Thoracic aorta (tissue), 2 donors: Measurements from ENCODE around the gene TAS1R3. TPM values are rescaled to one million over a fixed set of nuclear protein-coding genes. Genes with fewer than 3 reads are reported as not detected.

ENCODE experiments used
- ATAC-seq: fragments of 150-250 bp; one replicate; pipeline ENCODE4 v1.8.0; 2017; ENCODE audit warnings: low read depth; ENCODE audit not compliant: insufficient number of reproducible peaks, low FRiP score
- DNase-seq: peaks from one replicate; pipeline ENCODE4 v3.0.0-alpha.2; 2020; ENCODE audit warnings: low spot score
- H3K27ac ChIP-seq, 2 donors: fragments of 200-600 bp; sonication (generic); 1 replicate in 1 of 2; 2 replicates in 1 of 2; pipeline ENCODE4 v1.5.1; 2016; ENCODE audit warnings: mild to moderate bottlenecking in 2 of 2, moderate library complexity in 2 of 2
- H3K27me3 ChIP-seq: fragments of 200-600 bp; sonication (generic); replicated peaks from 2 replicates; pipeline ENCODE4 v1.6.0; 2016; ENCODE audit warnings: mild to moderate bottlenecking; ENCODE audit not compliant: insufficient read depth
- H3K36me3 ChIP-seq: fragments of 200-600 bp; sonication (generic); one replicate; pipeline ENCODE4 v1.5.1; 2016
- H3K4me1 ChIP-seq, 2 donors: fragments of 200-600 bp; sonication (generic); 1 replicate in 1 of 2; 2 replicates in 1 of 2; pipeline versions ENCODE4 v1.5.1 to v1.6.0; 2016; ENCODE audit warnings: low read depth in 2 of 2, mild to moderate bottlenecking in 1 of 2; ENCODE audit not compliant: control insufficient read depth in 1 of 2
- H3K4me3 ChIP-seq: fragments of 200-600 bp; sonication (generic); 2 replicates; pipeline ENCODE4 v1.5.1; 2016; ENCODE audit warnings: mild to moderate bottlenecking
- H3K9me3 ChIP-seq: fragments of 200-600 bp; sonication (generic); 2 replicates; pipeline ENCODE4 v1.5.1; 2016
- CTCF ChIP-seq: fragments of 200-600 bp; sonication (generic); IDR thresholded peaks from one replicate; pipeline ENCODE4 v1.5.1; 2019; ENCODE audit warnings: antibody characterized with exemption
- total RNA-seq, 2 donors: library from RNA; depleted of rRNA; stranded (reverse); fragments of >200 nt; gene quantifications; one replicate each; pipeline versions ENCODE4 v1.1.0 to v1.2.3, GENCODE V29; 2016

Gene TAS1R3
- total RNA-seq, 2 donors from 2014 or later: 0.14 TPM; not detected in 1

- Histone ChIP-seq H3K27me3 (no peaks in the 10 kb centered on the region), H3K27ac (no peak overlapping the region), H3K36me3 (no peaks in the 10 kb centered on the region), H3K4me1 (no peaks in the 10 kb centered on the region), H3K4me3 (no peak overlapping the region), H3K9me3 (no peaks in the 10 kb centered on the region)
- DNase-seq (no peak), ATAC-seq (no peak)
- no peak for TF ChIP-seq CTCF
Measured at GRCh38 chr1:1284221-1285101, 46.6 kb upstream of the TAS1R3 start.

GRCh38 chr1:1285102-1285571 lies 45.9 kb upstream of the TAS1R3 start:
- DNase-seq (no peak), ATAC-seq (no peak)
- Histone ChIP-seq H3K27ac (no peak overlapping the region), H3K36me3 (no peaks in the 10 kb centered on the region), H3K4me1 (no peaks in the 10 kb centered on the region), H3K4me3 (no peak overlapping the region), H3K9me3 (no peaks in the 10 kb centered on the region), H3K27me3 (no peaks in the 10 kb centered on the region)
- no peak for TF ChIP-seq CTCF

GRCh38 chr1:1285611-1286311 lies 45.3 kb upstream of the TAS1R3 start:
- peaks cover 0 to 5% of the 10 kb centered on the region in 2 donors for H3K4me1 ChIP-seq
- H3K27me3 ChIP-seq: no peaks in the 10 kb centered on the region
- no peak overlapping the region for H3K4me3 ChIP-seq
- no peak overlapping the region for H3K27ac ChIP-seq
- no peaks in the 10 kb centered on the region for H3K36me3 ChIP-seq
- ATAC-seq: no peak
- no peak for TF ChIP-seq CTCF
- no peaks in the 10 kb centered on the region for H3K9me3 ChIP-seq
- DNase-seq: no peak

- Histone ChIP-seq H3K27me3 (no peaks in the 10 kb centered on the region), H3K9me3 (no peaks in the 10 kb centered on the region), H3K27ac (no peak overlapping the region), H3K4me1 (peaks cover 0 to 13% of the 10 kb centered on the region in 2 donors), H3K36me3 (no peaks in the 10 kb centered on the region), H3K4me3 (no peak overlapping the region)
- no peak for TF ChIP-seq CTCF
- no peak for ATAC-seq
- no peak for DNase-seq
Measured at GRCh38 chr1:1286313-1287261, 44.5 kb upstream of the TAS1R3 start.
